ENCODE results near the gene KCNAB1. TPM values are rescaled to one million over a fixed set of nuclear protein-coding genes. Genes with fewer than 3 reads are reported as not detected.

Gene KCNAB1
- polyA plus RNA-seq, 1 donor (not counting 4 experiments of a cell fraction or from before 2014, with no cell fraction given) = 0.03 TPM

DNA sequence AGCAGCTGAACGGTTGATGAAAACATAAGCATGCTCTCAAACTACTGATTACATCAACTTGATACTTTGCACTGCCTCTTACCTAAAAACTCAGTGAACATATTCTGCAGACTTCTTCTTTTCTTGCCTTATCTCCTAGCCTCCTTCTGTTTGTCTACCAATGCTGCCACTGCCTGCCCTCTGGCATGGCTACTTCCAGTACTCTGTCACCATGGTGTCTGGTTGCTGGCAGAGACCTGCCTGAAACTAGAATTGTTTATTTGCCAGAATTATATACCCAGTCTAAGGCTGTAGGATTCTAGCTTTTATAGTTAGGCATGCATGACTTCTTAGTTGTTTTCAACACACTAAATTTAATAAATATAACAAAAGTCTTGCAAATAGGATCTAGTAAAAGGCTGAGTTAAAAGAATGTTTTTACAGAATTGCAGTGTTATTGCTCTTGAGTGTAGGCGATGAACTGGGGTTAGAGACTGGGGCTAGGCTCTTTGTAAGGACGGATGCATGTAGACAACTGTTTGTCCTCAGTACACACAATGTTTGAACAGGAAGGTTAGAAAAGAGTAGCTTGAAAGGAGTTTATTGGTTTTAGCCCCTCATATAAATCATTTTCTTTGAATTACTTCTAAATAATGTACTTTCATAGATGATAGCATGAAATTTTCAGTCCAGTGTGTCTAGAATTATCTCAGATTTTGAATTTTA, 116.3 kb downstream of the KCNAB1 start:
- dilution Hi-C loops (cut with MboI; ENCODE audit: extremely low pct_ligation_motif_present, low sequenced_read_pairs) = no loop called here
- DNase-seq (ENCODE audit: low read depth, low spot score) = no peak
- FAIRE-seq = no peak
- TF ChIP-seq EZH2 (IDR thresholded peaks at IDR 0.05; ENCODE audit: low read length) = no peak
- TF ChIP-seq, protein P1, sequence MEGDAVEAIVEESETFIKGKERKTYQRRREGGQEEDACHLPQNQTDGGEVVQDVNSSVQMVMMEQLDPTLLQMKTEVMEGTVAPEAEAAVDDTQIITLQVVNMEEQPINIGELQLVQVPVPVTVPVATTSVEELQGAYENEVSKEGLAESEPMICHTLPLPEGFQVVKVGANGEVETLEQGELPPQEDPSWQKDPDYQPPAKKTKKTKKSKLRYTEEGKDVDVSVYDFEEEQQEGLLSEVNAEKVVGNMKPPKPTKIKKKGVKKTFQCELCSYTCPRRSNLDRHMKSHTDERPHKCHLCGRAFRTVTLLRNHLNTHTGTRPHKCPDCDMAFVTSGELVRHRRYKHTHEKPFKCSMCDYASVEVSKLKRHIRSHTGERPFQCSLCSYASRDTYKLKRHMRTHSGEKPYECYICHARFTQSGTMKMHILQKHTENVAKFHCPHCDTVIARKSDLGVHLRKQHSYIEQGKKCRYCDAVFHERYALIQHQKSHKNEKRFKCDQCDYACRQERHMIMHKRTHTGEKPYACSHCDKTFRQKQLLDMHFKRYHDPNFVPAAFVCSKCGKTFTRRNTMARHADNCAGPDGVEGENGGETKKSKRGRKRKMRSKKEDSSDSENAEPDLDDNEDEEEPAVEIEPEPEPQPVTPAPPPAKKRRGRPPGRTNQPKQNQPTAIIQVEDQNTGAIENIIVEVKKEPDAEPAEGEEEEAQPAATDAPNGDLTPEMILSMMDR (optimal IDR thresholded peaks at IDR 0.05 in 1 of 3, IDR thresholded peaks at IDR 0.05 in 1 of 3, conservative IDR thresholded peaks at IDR 0.05 in 1 of 3; ENCODE audit: extremely low read depth in 1 of 3, insufficient read depth in 2 of 3, low read length in 3 of 3) = no peak
- Histone ChIP-seq H3K9me3 (ENCODE audit: control insufficient read depth, low read depth, low read length) (no peaks in the 10 kb centered on the region), H3K27me3 (ENCODE audit: control insufficient read depth, extremely low read depth, insufficient read depth, low read length) (no peaks in the 10 kb centered on the region), H3K9ac (ENCODE audit: control insufficient read depth, extremely low read depth, insufficient read depth, low read length) (no peak overlapping the region), H2AFZ (ENCODE audit: control insufficient read depth, low read length) (no peak overlapping the region), H3K27ac (ENCODE audit: control insufficient read depth, insufficient read depth, low read length) (no peak overlapping the region), H3K4me1 (ENCODE audit: control insufficient read depth, extremely low read depth, insufficient read depth, low read length) (peaks cover 15% of the 10 kb centered on the region), H3K4me2 (ENCODE audit: control insufficient read depth, extremely low read depth, insufficient read depth, low read depth, low read length) (no peak overlapping the region), H3K79me2 (ENCODE audit: control insufficient read depth, insufficient read depth, low read length) (no peaks in the 10 kb centered on the region), H3K4me3 (ENCODE audit: control insufficient read depth in 2 of 3, extremely low read depth in 1 of 3, insufficient read depth in 2 of 3, low read depth in 1 of 3, low read length in 3 of 3) (no peak overlapping the region), H3K36me3 (ENCODE audit: control insufficient read depth in 2 of 2, extremely low read depth in 1 of 2, insufficient read depth in 2 of 2, low read length in 2 of 2) (no peaks in the 10 kb centered on the region), H3K9me1 (ENCODE audit: control insufficient read depth, extremely low read depth, insufficient read depth, low read length) (no peaks in the 10 kb centered on the region), H4K20me1 (ENCODE audit: control insufficient read depth, extremely low read depth, insufficient read depth, low read length) (no peaks in the 10 kb centered on the region)

DNA sequence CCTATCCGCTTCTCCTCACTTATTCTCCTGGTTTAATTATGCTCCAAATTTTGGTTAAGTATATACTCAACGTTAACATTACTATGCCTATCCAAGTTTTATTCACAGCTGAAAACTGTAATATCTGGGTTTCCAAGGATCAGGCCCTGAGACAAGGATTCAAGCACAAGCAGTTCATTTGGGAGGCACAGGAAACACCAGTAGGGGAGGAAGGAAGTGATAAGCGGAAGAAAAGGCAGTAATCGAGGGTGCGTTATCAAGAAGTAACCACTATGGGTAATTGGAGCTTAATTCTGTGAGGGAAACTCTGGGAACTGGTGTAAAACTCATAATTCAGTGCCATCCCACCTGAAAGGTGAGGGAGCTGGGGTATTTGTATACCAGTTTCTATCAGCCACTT, 120.3 kb downstream of the KCNAB1 start:
- H3K4me3 ChIP-seq (ENCODE audit: control insufficient read depth in 2 of 3, extremely low read depth in 1 of 3, insufficient read depth in 2 of 3, low read depth in 1 of 3, low read length in 3 of 3) = no peak overlapping the region
- H2AFZ ChIP-seq (ENCODE audit: control insufficient read depth, low read length) = no peak overlapping the region
- no peak overlapping the region for H3K27ac ChIP-seq (ENCODE audit: control insufficient read depth, insufficient read depth, low read length)
- no peaks in the 10 kb centered on the region for H3K27me3 ChIP-seq (ENCODE audit: control insufficient read depth, extremely low read depth, insufficient read depth, low read length)
- no peak overlapping the region for H3K4me2 ChIP-seq (ENCODE audit: control insufficient read depth, extremely low read depth, insufficient read depth, low read depth, low read length)
- no peaks in the 10 kb centered on the region for H3K36me3 ChIP-seq (ENCODE audit: control insufficient read depth in 2 of 2, extremely low read depth in 1 of 2, insufficient read depth in 2 of 2, low read length in 2 of 2)
- no peak for DNase-seq (ENCODE audit: low read depth, low spot score)
- H3K4me1 ChIP-seq (ENCODE audit: control insufficient read depth, extremely low read depth, insufficient read depth, low read length) = no peaks in the 10 kb centered on the region
- H3K9me1 ChIP-seq (ENCODE audit: control insufficient read depth, extremely low read depth, insufficient read depth, low read length) = no peaks in the 10 kb centered on the region
- dilution Hi-C loops (cut with MboI; ENCODE audit: extremely low pct_ligation_motif_present, low sequenced_read_pairs) = no loop called here
- FAIRE-seq = no peak
- TF ChIP-seq, protein P1 (optimal IDR thresholded peaks at IDR 0.05 in 1 of 3, IDR thresholded peaks at IDR 0.05 in 1 of 3, conservative IDR thresholded peaks at IDR 0.05 in 1 of 3; ENCODE audit: extremely low read depth in 1 of 3, insufficient read depth in 2 of 3, low read length in 3 of 3) = no peak
- TF ChIP-seq EZH2 (IDR thresholded peaks at IDR 0.05; ENCODE audit: low read length) = no peak
- H3K9me3 ChIP-seq (ENCODE audit: control insufficient read depth, low read depth, low read length) = no peaks in the 10 kb centered on the region
- no peaks in the 10 kb centered on the region for H3K79me2 ChIP-seq (ENCODE audit: control insufficient read depth, insufficient read depth, low read length)
- no peaks in the 10 kb centered on the region for H4K20me1 ChIP-seq (ENCODE audit: control insufficient read depth, extremely low read depth, insufficient read depth, low read length)
- no peak overlapping the region for H3K9ac ChIP-seq (ENCODE audit: control insufficient read depth, extremely low read depth, insufficient read depth, low read length)

Measured in keratinocyte (primary cell).